HEK293T (cell line): ENCODE measurements around the gene MORF4L1.

Experiments
- ARNT ChIP-seq: fragments of 450-650 bp; IDR thresholded peaks from 2 replicates; pipeline ENCODE4 v1.6.1; 2017; ENCODE audit warnings: mild to moderate bottlenecking
- BHLHE40 ChIP-seq: fragments of 450-650 bp; IDR thresholded peaks from 2 replicates; pipeline ENCODE4 v1.6.1; 2016; ENCODE audit warnings: mild to moderate bottlenecking, moderate library complexity, borderline replicate concordance
- CTBP1 ChIP-seq: fragments of 450-650 bp; IDR thresholded peaks from 2 replicates; pipeline ENCODE4 v1.6.1; 2016; ENCODE audit warnings: borderline replicate concordance
- FOXA1 ChIP-seq: fragments of 450-650 bp; IDR thresholded peaks from 2 replicates; pipeline ENCODE4 v1.6.1; 2016; ENCODE audit warnings: mild to moderate bottlenecking
- FOXM1 ChIP-seq: fragments of 450-650 bp; IDR thresholded peaks from 2 replicates; pipeline ENCODE4 v1.6.1; 2017; ENCODE audit warnings: mild to moderate bottlenecking, borderline replicate concordance
- NFRKB ChIP-seq: fragments of 450-650 bp; IDR thresholded peaks from 2 replicates; pipeline ENCODE4 v1.6.1; 2016; ENCODE audit warnings: mild to moderate bottlenecking, moderate library complexity
- SP1 ChIP-seq: fragments of 450-650 bp; IDR thresholded peaks from 2 replicates; pipeline ENCODE4 v1.6.1; 2017
- SUZ12 ChIP-seq: fragments of 450-650 bp; IDR thresholded peaks from 2 replicates; pipeline ENCODE4 v1.6.1; 2016; ENCODE audit warnings: mild to moderate bottlenecking
- ZNF384 ChIP-seq: fragments of 450-650 bp; IDR thresholded peaks from 2 replicates; pipeline ENCODE4 v1.6.1; 2016

GRCh38 chr15:78841376-78841706 lies 31.3 kb upstream of the MORF4L1 start:
- TF ChIP-seq BHLHE40 (no peak), SUZ12 (no peak), FOXA1 (no peak), FOXM1 (no peak), CTBP1 (no peak), SP1 (no peak), ZNF384 (no peak), NFRKB (no peak), ARNT (no peak)
